ENCODE measurements around the gene ATP4B.

Gene ATP4B

GRCh38 chr13:113607056-113607888, 50.7 kb downstream of the ATP4B start:
- DNase-seq (ENCODE audit: low read depth): no peak

GRCh38 chr13:113605866-113606438, 52.0 kb downstream of the ATP4B start:
- no peak for DNase-seq (ENCODE audit: low read depth)

- DNase-seq (ENCODE audit: low read depth): no peak
These were observed 52.5 kb downstream of the ATP4B start for GRCh38 chr13:113605461-113605860.

- no peak for DNase-seq (ENCODE audit: low read depth)
These were observed 53.8 kb downstream of the ATP4B start for GRCh38 chr13:113604186-113604585.

- DNase-seq (ENCODE audit: low read depth): no peak
These were observed 54.8 kb downstream of the ATP4B start for GRCh38 chr13:113603116-113603710.

GRCh38 chr13:113602291-113602988, 55.6 kb downstream of the ATP4B start:
- no peak for DNase-seq (ENCODE audit: low read depth)

GRCh38 chr13:113601166-113602070, 56.6 kb downstream of the ATP4B start:
- DNase-seq (ENCODE audit: low read depth): no peak

- DNase-seq (ENCODE audit: low read depth): no peak
These were observed 58.6 kb downstream of the ATP4B start for GRCh38 chr13:113599391-113599790.

Data from stimulated activated CD8-positive, alpha-beta memory T cell treated with anti-CD3 and anti-CD28 coated beads, Interleukin-7, amount 100 ng/mL, for 24 hours (primary cell).